Measurements from ENCODE around the gene RRAGB. TPM values are rescaled to one million over a fixed set of nuclear protein-coding genes. Genes with fewer than 3 reads are reported as not detected.
"Not testable (repeated sequence)": the region's sequence is repeated elsewhere in the genome, so short reads cannot be mapped to it uniquely, and the experiment has no call there.

RRAGB gene
- total RNA-seq, 1 donor from 2014 or later: 16.5 TPM

DNA sequence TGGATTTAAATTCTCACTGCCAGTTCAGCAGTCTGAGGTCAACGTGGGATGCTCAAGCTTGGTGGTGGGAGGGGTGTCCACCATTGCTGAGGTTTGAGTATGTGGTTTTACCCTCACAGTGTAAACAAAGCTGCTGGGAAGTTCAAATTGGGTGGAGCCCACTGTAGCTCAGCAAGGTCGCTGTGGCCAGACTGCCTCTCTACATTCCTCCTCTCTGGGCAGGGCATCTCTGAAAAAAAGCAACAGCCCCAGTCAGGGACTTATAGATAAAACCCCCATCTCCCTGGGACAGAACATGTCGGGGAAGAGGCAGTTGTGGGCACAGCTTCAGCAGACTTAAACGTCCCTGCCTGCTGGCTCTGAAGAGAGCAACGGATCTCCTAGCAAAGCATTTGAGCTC is 14.9 kb upstream of the RRAGB start:
- no peak overlapping the region for H3K4me3 ChIP-seq
- TF ChIP-seq, protein P1, sequence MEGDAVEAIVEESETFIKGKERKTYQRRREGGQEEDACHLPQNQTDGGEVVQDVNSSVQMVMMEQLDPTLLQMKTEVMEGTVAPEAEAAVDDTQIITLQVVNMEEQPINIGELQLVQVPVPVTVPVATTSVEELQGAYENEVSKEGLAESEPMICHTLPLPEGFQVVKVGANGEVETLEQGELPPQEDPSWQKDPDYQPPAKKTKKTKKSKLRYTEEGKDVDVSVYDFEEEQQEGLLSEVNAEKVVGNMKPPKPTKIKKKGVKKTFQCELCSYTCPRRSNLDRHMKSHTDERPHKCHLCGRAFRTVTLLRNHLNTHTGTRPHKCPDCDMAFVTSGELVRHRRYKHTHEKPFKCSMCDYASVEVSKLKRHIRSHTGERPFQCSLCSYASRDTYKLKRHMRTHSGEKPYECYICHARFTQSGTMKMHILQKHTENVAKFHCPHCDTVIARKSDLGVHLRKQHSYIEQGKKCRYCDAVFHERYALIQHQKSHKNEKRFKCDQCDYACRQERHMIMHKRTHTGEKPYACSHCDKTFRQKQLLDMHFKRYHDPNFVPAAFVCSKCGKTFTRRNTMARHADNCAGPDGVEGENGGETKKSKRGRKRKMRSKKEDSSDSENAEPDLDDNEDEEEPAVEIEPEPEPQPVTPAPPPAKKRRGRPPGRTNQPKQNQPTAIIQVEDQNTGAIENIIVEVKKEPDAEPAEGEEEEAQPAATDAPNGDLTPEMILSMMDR (IDR thresholded peaks at IDR 0.05): no peak
- TF ChIP-seq POLR2AphosphoS5 (IDR thresholded peaks at IDR 0.05; ENCODE audit: insufficient read depth in 1 of 2, low read depth in 1 of 2) (no peak), POLR2A (IDR thresholded peaks at IDR 0.05) (no peak)

DNA sequence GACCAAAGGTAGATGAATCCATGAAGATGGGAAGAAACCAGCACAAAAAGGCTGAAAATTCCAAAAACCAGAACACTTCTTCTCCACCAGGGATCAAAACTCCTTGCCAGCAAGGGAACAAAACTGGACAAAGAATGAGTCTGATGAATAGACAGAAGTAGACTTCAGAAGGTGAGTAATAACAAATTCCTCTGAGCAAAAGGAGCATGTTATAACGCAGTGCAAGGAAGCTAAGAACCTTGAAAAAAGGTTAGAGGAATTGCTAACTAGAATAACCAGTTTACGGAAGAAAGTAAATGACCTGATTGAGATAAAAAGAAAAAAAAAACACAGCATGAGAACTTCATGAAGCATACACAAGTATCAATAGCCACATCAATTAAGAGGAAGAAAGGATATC is 14.1 kb upstream of the RRAGB start:
- H3K4me3 ChIP-seq; DNase-seq (ENCODE audit: extremely low spot score in 2 of 2); H3K36me3 ChIP-seq; H3K4me1 ChIP-seq; H3K27me3 ChIP-seq; intact Hi-C loops (cut with DNase I); H3K9me3 ChIP-seq; H3K27ac ChIP-seq: not testable (repeated sequence)

More for the DNA sequence above, 14.9 kb upstream of the RRAGB start:
- intact Hi-C loops (cut with DNase I): no loop called here
- Histone ChIP-seq H3K27me3 (no peaks in the 10 kb centered on the region), H3K4me1 (no peaks in the 10 kb centered on the region), H3K36me3 (no peaks in the 10 kb centered on the region), H3K9me3 (no peaks in the 10 kb centered on the region), H3K27ac (no peak overlapping the region)
- DNase-seq (ENCODE audit: extremely low spot score in 2 of 2): no peak

DNA sequence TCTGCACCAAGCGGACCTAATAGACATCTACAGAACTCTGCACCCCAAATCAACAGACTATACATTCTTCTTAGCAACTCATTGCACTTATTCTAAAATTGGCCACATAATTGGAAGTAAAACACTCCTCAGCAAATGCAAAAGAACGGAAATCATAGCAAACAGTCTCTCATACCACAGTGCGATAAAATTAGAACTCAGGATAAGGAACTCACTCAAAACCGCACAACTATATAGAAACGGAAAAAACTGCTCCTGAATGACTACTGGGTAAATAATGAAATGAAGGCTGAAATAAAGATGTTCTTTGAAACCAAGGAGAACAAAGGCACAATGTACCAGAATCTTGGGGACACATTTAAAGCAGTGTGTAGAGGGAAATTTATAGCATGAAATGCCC is 12.5 kb upstream of the RRAGB start:
- H3K9me3 ChIP-seq; intact Hi-C loops (cut with DNase I); H3K27ac ChIP-seq; H3K27me3 ChIP-seq; H3K36me3 ChIP-seq; DNase-seq (ENCODE audit: extremely low spot score in 2 of 2); H3K4me1 ChIP-seq; H3K4me3 ChIP-seq: not testable (repeated sequence)

DNA sequence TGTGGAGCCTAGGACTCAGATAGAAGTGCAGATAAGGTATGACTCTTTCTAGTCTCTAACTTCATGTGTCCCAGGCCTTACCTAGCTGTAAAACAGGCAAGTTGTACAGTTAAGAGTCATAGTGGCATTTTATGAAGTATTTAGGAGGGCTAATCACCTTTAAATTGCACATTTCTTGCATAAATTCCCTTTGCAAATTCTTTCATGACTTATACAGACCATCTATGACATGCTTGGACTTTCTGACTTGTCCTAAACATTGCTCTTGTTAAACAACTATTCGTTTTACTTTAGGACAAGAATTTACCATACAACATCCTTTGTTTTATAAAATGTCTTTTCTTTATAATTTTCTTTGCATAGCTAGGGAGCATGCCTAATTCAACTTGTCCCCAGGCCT is 7.8 kb upstream of the RRAGB start:
- Histone ChIP-seq H3K27ac (no peak overlapping the region), H3K4me1 (no peaks in the 10 kb centered on the region), H3K27me3 (no peaks in the 10 kb centered on the region), H3K36me3 (no peaks in the 10 kb centered on the region), H3K4me3 (no peak overlapping the region), H3K9me3 (peaks cover 3% of the 10 kb centered on the region)
- intact Hi-C loops (cut with DNase I): no loop called here
- no peak for DNase-seq (ENCODE audit: extremely low spot score in 2 of 2)
- TF ChIP-seq, protein P1 (IDR thresholded peaks at IDR 0.05): no peak
- TF ChIP-seq POLR2A (IDR thresholded peaks at IDR 0.05) (no peak), POLR2AphosphoS5 (IDR thresholded peaks at IDR 0.05; ENCODE audit: insufficient read depth in 1 of 2, low read depth in 1 of 2) (no peak)

DNA sequence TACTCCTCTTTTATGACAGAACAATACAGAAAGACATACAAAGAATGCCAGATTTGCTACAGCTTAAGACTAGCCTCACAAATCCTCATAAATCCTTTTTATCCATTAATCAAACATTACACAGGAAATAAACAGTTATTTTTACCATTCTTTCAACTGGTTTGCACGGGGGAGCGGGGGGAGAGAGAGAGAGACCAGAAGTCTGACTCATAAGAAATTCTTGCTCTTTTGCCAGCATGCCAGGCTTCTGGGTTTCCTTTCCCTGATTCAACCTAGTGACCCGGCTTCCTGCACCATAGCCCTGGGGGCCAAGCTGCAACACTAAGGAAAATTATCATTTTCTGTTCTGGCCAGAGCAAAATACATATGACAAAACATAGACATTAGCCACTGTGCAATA is 6.8 kb upstream of the RRAGB start:
- Histone ChIP-seq H3K36me3 (no peaks in the 10 kb centered on the region), H3K4me3 (no peak overlapping the region), H3K9me3 (peaks cover 3% of the 10 kb centered on the region), H3K27ac (no peak overlapping the region), H3K27me3 (no peaks in the 10 kb centered on the region), H3K4me1 (no peaks in the 10 kb centered on the region)
- intact Hi-C loops (cut with DNase I): no loop called here
- no peak for DNase-seq (ENCODE audit: extremely low spot score in 2 of 2)
- TF ChIP-seq POLR2A (IDR thresholded peaks at IDR 0.05) (no peak), POLR2AphosphoS5 (IDR thresholded peaks at IDR 0.05; ENCODE audit: insufficient read depth in 1 of 2, low read depth in 1 of 2) (no peak)
- TF ChIP-seq, protein P1 (IDR thresholded peaks at IDR 0.05): no peak

DNA sequence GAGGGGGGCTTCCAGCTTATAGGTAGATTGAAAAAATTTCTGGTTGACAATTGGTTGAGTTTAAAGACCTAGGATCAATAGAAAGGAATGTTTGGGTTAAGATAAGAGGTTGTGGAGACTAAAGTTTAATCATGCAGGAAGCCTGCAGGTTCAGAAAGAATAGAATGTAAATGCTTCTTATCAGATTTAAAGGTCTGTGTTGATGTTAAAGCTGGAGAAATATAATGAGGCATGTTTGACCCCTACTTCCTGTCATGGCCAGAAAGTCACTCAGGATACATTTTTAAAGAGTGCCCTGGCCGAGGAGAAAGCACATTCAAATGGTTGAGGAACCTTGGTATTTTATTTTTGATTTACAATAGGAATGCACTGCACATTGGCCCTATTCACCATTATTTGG is 3.9 kb upstream of the RRAGB start:
- no peak for TF ChIP-seq POLR2AphosphoS5 (IDR thresholded peaks at IDR 0.05; ENCODE audit: insufficient read depth in 1 of 2, low read depth in 1 of 2)
- no peak for TF ChIP-seq POLR2A (IDR thresholded peaks at IDR 0.05)
- TF ChIP-seq, protein P1 (IDR thresholded peaks at IDR 0.05): no peak
- H3K36me3 ChIP-seq: no peaks in the 10 kb centered on the region
- H3K27me3 ChIP-seq: no peaks in the 10 kb centered on the region
- peaks cover 3% of the 10 kb centered on the region for H3K9me3 ChIP-seq
- no peak overlapping the region for H3K4me3 ChIP-seq
- no peak overlapping the region for H3K27ac ChIP-seq
- peaks cover 3% of the 10 kb centered on the region for H3K4me1 ChIP-seq
- intact Hi-C loops (cut with DNase I): no loop called here
- no peak for DNase-seq (ENCODE audit: extremely low spot score in 2 of 2)
